ENCODE results near the gene DHX35. TPM values are rescaled to one million over a fixed set of nuclear protein-coding genes. Genes with fewer than 3 reads are reported as not detected.

Gene DHX35
- polyA plus RNA-seq, 1 donor from 2014 or later = 21.3 TPM

GRCh38 chr20:38963745-38964144 is 1.6 kb downstream of the DHX35 start:
- Histone ChIP-seq H3K27me3 (ENCODE audit: insufficient read depth, low read depth, low read length) (no peaks in the 10 kb centered on the region), H3F3A (ENCODE audit: insufficient read depth, low read length, poor library complexity, severe bottlenecking) (no peaks in the 10 kb centered on the region), H3K4me2 (ENCODE audit: low read length) (no peak overlapping the region), H3K9me3 (ENCODE audit: low read length) (no peaks in the 10 kb centered on the region), H3K79me2 (replicated peaks; ENCODE audit: insufficient read depth, low read length) (peaks cover 19% of the 10 kb centered on the region), H3K36me3 (ENCODE audit: insufficient read depth, low read length) (no peaks in the 10 kb centered on the region), H2AFZ (ENCODE audit: low read depth, low read length) (no peak overlapping the region), H3K27ac (ENCODE audit: low read length) (no peak overlapping the region), H4K20me1 (ENCODE audit: insufficient read depth) (no peaks in the 10 kb centered on the region), H3K9ac (ENCODE audit: low read length) (no peak overlapping the region), H3K9me2 (ENCODE audit: insufficient read depth, low read length) (no peaks in the 10 kb centered on the region), H3K4me3 (ENCODE audit: low read length) (peak overlapping the region; percentile 95)
- TF ChIP-seq RAD21 (conservative IDR thresholded peaks at IDR 0.05) (no peak), POLR2AphosphoS5 (IDR thresholded peaks at IDR 0.05) (no peak), MXI1 (conservative IDR thresholded peaks at IDR 0.05; ENCODE audit: poor library complexity, severe bottlenecking) (no peak), CTCF (IDR thresholded peaks at IDR 0.05; ENCODE audit: poor library complexity, severe bottlenecking) (no peak), EP300 (conservative IDR thresholded peaks at IDR 0.05; ENCODE audit: poor library complexity, severe bottlenecking) (no peak), SMC3 (conservative IDR thresholded peaks at IDR 0.05; ENCODE audit: poor library complexity) (no peak), TAF1 (IDR thresholded peaks at IDR 0.05; ENCODE audit: low read depth) (no peak), REST (IDR thresholded peaks at IDR 0.05; ENCODE audit: borderline replicate concordance) (no peak), EZH2 (IDR thresholded peaks at IDR 0.05; ENCODE audit: borderline replicate concordance, insufficient read depth, low read length, poor library complexity, severe bottlenecking) (no peak)

- Histone ChIP-seq H3K4me2 (ENCODE audit: low read length) (no peak overlapping the region), H3K9ac (ENCODE audit: low read length) (no peak overlapping the region), H4K20me1 (ENCODE audit: insufficient read depth) (no peaks in the 10 kb centered on the region), H2AFZ (ENCODE audit: low read depth, low read length) (no peak overlapping the region), H3K36me3 (ENCODE audit: insufficient read depth, low read length) (no peaks in the 10 kb centered on the region), H3K79me2 (replicated peaks; ENCODE audit: insufficient read depth, low read length) (peaks cover 19% of the 10 kb centered on the region), H3K4me3 (ENCODE audit: low read length) (no peak overlapping the region), H3K27ac (ENCODE audit: low read length) (no peak overlapping the region), H3K27me3 (ENCODE audit: insufficient read depth, low read depth, low read length) (no peaks in the 10 kb centered on the region), H3K9me3 (ENCODE audit: low read length) (no peaks in the 10 kb centered on the region), H3F3A (ENCODE audit: insufficient read depth, low read length, poor library complexity, severe bottlenecking) (no peaks in the 10 kb centered on the region), H3K9me2 (ENCODE audit: insufficient read depth, low read length) (no peaks in the 10 kb centered on the region)
- TF ChIP-seq RAD21 (conservative IDR thresholded peaks at IDR 0.05) = no peak
- TF ChIP-seq MXI1 (conservative IDR thresholded peaks at IDR 0.05; ENCODE audit: poor library complexity, severe bottlenecking) = no peak
- TF ChIP-seq POLR2AphosphoS5 (IDR thresholded peaks at IDR 0.05) = no peak
- TF ChIP-seq EZH2 (IDR thresholded peaks at IDR 0.05; ENCODE audit: borderline replicate concordance, insufficient read depth, low read length, poor library complexity, severe bottlenecking) = no peak
Measured at GRCh38 chr20:38965264-38965663, 3.1 kb downstream of the DHX35 start.

Measured in neural cell (in vitro differentiated cells).